GM12878 (cell line): ENCODE data around the gene RND1. TPM values are rescaled to one million over a fixed set of nuclear protein-coding genes. Genes with fewer than 3 reads are reported as not detected.

Experiments used
- ASH2L ChIP-seq: fragments of 300-600, 200-600 bp; sonication (generic); IDR thresholded peaks from 2 replicates; pipeline ENCODE4 v1.6.1; 2017; ENCODE audit warnings: low read depth, mild to moderate bottlenecking, borderline replicate concordance
- BACH1 ChIP-seq: fragments of 450-650 bp; IDR thresholded peaks from 2 replicates; pipeline ENCODE4 v1.6.1; 2017; ENCODE audit warnings: mild to moderate bottlenecking, borderline replicate concordance
- CEBPB ChIP-seq, 2 experiments: fragments of 150-350 bp in 1 of 2; IDR thresholded peaks; 2 replicates each; pipeline ENCODE4 v1.6.1; 2012 to 2014; ENCODE audit warnings: low read depth in 2 of 2, low read length in 2 of 2, borderline replicate concordance in 1 of 2, inconsistent platforms in 1 of 2
- CHD2 ChIP-seq: IDR thresholded peaks from 2 replicates; pipeline ENCODE4 v1.6.1; 2011; ENCODE audit warnings: low read depth, low read length, improper control_type of control experiment, borderline replicate concordance
- CTCF ChIP-seq, 3 experiments: IDR thresholded peaks in 2 of 3; conservative IDR thresholded peaks in 1 of 3; 2 replicates each; pipeline ENCODE4 v1.5.1; 2011; ENCODE audit warnings: low read depth in 3 of 3, low read length in 3 of 3, mild to moderate bottlenecking in 3 of 3, control low read depth in 2 of 3, moderate library complexity in 2 of 3, inconsistent platforms in 1 of 3, mixed read lengths in 1 of 3; ENCODE audit not compliant: control insufficient read depth in 2 of 3, insufficient read depth in 1 of 3; ENCODE audit errors: extremely low read depth in 1 of 3
- ELK1 ChIP-seq: IDR thresholded peaks from 2 replicates; pipeline ENCODE4 v1.6.1; 2012; ENCODE audit warnings: low read depth, low read length, improper control_type of control experiment
- GATAD2B ChIP-seq: fragments of 450-650 bp; conservative IDR thresholded peaks from 2 replicates; pipeline ENCODE4 v1.6.1; 2017; ENCODE audit warnings: low read depth, mild to moderate bottlenecking, moderate library complexity
- HDAC6 ChIP-seq: fragments of 200-600 bp; sonication (generic); IDR thresholded peaks from one replicate; pipeline ENCODE4 v1.8.0; 2017; ENCODE audit warnings: antibody characterized with exemption; ENCODE audit not compliant: unreplicated experiment
- HDGF ChIP-seq: fragments of 450-650 bp; IDR thresholded peaks from 2 replicates; pipeline ENCODE4 v1.6.1; 2016; ENCODE audit warnings: antibody characterized with exemption
- HSF1 ChIP-seq: fragments of 150-350 bp; IDR thresholded peaks from 2 replicates; pipeline ENCODE4 v1.6.1; 2014; ENCODE audit warnings: mild to moderate bottlenecking, low read depth, low read length
- IKZF2 ChIP-seq, 2 experiments: fragments of 450-650 bp; IDR thresholded peaks; 2 replicates each; pipeline ENCODE4 v1.6.1; 2017; ENCODE audit warnings: mild to moderate bottlenecking in 2 of 2, moderate library complexity in 2 of 2
- IRF5 ChIP-seq: fragments of 450-650 bp; IDR thresholded peaks from 2 replicates; pipeline ENCODE4 v1.6.1; 2017; ENCODE audit warnings: borderline replicate concordance
- KDM1A ChIP-seq: fragments of 200-600 bp; sonication (generic); IDR thresholded peaks from 2 replicates; pipeline ENCODE4 v1.6.1; 2016; ENCODE audit warnings: borderline replicate concordance
- NFYA ChIP-seq: IDR thresholded peaks from 2 replicates; pipeline ENCODE4 v1.6.1; 2011; ENCODE audit warnings: low read depth, mild to moderate bottlenecking, low read length, improper control_type of control experiment, borderline replicate concordance
- SREBF2 ChIP-seq: IDR thresholded peaks from 2 replicates; pipeline ENCODE4 v1.6.1; 2012; ENCODE audit warnings: mild to moderate bottlenecking, low read length
- STAT3 ChIP-seq: IDR thresholded peaks from 2 replicates; pipeline ENCODE4 v1.6.1; 2011; ENCODE audit warnings: low read depth, low read length, improper control_type of control experiment
- TAF1 ChIP-seq: IDR thresholded peaks from 2 replicates; pipeline ENCODE4 v1.6.1; 2011; ENCODE audit warnings: mild to moderate bottlenecking, low read depth, low read length, borderline replicate concordance
- ZBTB4 ChIP-seq: fragments of 450-650 bp; formaldehyde crosslinking; IDR thresholded peaks from 2 replicates; pipeline ENCODE4 v1.4.0; 2022; ENCODE audit warnings: mild to moderate bottlenecking, moderate library complexity
- polyA plus RNA-seq, 11 experiments: library from polyadenylated mRNA; depleted of rRNA in 4 of 11; unstranded in 6 of 11; stranded (reverse) in 5 of 11; fragments of >200 nt; fragmentation: Nextera tagmentation in 4 of 11; fragmentation: Illumina TruSeq in 1 of 11; extraction: Ambion mirVana in 4 of 11; extraction: Trizol in 1 of 11; gene quantifications; 1 replicate in 1 of 11; 2 replicates in 10 of 11; pipeline versions ENCODE4 v1.2.1 to v1.2.3, GENCODE V29; 2011 to 2016; ENCODE audit warnings: inconsistent platforms in 2 of 11, missing spikeins in 2 of 11, low read depth in 1 of 11
- total RNA-seq, 4 experiments: library from RNA; depleted of rRNA in 3 of 4; stranded (reverse); fragments of >200 nt in 3 of 4; fragmentation: Illumina TruSeq in 1 of 4; extraction: Trizol in 1 of 4; gene quantifications; 2 replicates each; pipeline versions ENCODE4 v1.2.1 to v1.2.3, GENCODE V29; 2013 to 2021

RND1 gene
- total and polyA plus RNA-seq, 10 of the 15 experiments (the other 5 are each of a cell fraction or from before 2014, with no cell fraction given): 0.24 to 5.1 (median 1.5) TPM

- TF ChIP-seq HSF1 (no peak), NFYA (no peak), STAT3 (no peak), KDM1A (no peak), IKZF2 (IDR thresholded peaks at IDR 0.05) (no peak), HDAC6 (no peak), CTCF (IDR thresholded peaks at IDR 0.05 in 2 of 3, conservative IDR thresholded peaks at IDR 0.05 in 1 of 3; ENCODE audit: control insufficient read depth in 2 of 3, extremely low read depth in 1 of 3, insufficient read depth in 1 of 3, low read depth in 3 of 3, low read length in 3 of 3) (peak; percentile 96 to 100 (median 100); a peak in 5 of 6 replicates), SREBF2 (no peak), GATAD2B (peak; percentile 92), ZBTB4 (CRISPR knock-in tag) (no peak), HDGF (no peak), CHD2 (no peak; the same call in 1 of the 2 replicates), ASH2L (no peak), BACH1 (no peak; the same call in none of the 2 replicates), IRF5 (no peak), TAF1 (no peak), CEBPB (IDR thresholded peaks at IDR 0.05; ENCODE audit: borderline replicate concordance in 1 of 2, low read depth in 2 of 2, low read length in 2 of 2) (no peak), ELK1 (peak; percentile 26; the same call in 1 of the 2 replicates)
Measured at GRCh38 chr12:48814262-48815125, 51.2 kb downstream of the RND1 start (continued).
